Heart left ventricle (tissue), 16 donors: ENCODE measurements around the gene MYO5B. TPM values are rescaled to one million over a fixed set of nuclear protein-coding genes. Genes with fewer than 3 reads are reported as not detected.

Experiments
- ATAC-seq, 4 donors: fragments of 200-7000 bp; cut with Tn5 transposase; one replicate each; pipeline ENCODE4 v1.9.1; 2020 to 2022; ENCODE audit warnings: moderate library complexity in 4 of 4, mild to moderate bottlenecking in 3 of 4, moderate number of reproducible peaks in 1 of 4
- DNase-seq, 5 donors: peaks; one replicate each; pipeline ENCODE4 v3.0.0-alpha.2; 2020
- H3K27ac ChIP-seq, 12 donors: fragments of 200-600 bp; sonication (generic) in 4 of 12; one replicate each; pipeline versions ENCODE4 v1.5.0 to v1.8.0; 2016 to 2022; ENCODE audit warnings: mild to moderate bottlenecking in 2 of 12
- H3K27me3 ChIP-seq, 9 donors: fragments of 200-600 bp; sonication (generic) in 2 of 9; one replicate each; pipeline versions ENCODE4 v1.5.1 to v1.8.0; 2016 to 2022; ENCODE audit warnings: mild to moderate bottlenecking in 3 of 9
- H3K36me3 ChIP-seq, 9 donors: fragments of 200-600 bp; sonication (generic) in 2 of 9; one replicate each; pipeline versions ENCODE4 v1.5.0 to v1.8.0; 2018 to 2022; ENCODE audit warnings: mild to moderate bottlenecking in 2 of 9
- H3K4me1 ChIP-seq, 12 donors: fragments of 200-600 bp; sonication (generic) in 4 of 12; one replicate each; pipeline versions ENCODE4 v1.5.0 to v1.8.0; 2016 to 2022; ENCODE audit warnings: mild to moderate bottlenecking in 3 of 12
- H3K4me3 ChIP-seq, 12 donors: fragments of 200-600 bp; sonication (generic) in 4 of 12; one replicate each; pipeline versions ENCODE4 v1.5.0 to v1.8.0; 2017 to 2022; ENCODE audit warnings: mild to moderate bottlenecking in 9 of 12, moderate library complexity in 4 of 12
- H3K9me3 ChIP-seq, 12 donors: fragments of 200-600 bp; sonication (generic) in 4 of 12; one replicate each; pipeline versions ENCODE4 v1.5.0 to v1.8.0; 2016 to 2022; ENCODE audit warnings: mild to moderate bottlenecking in 1 of 12
- POLR2A ChIP-seq, 2 donors: fragments of 450-650 bp; IDR thresholded peaks; one replicate each; pipeline ENCODE4 v1.6.1; 2017; ENCODE audit warnings: antibody characterized with exemption in 2 of 2, mild to moderate bottlenecking in 2 of 2, moderate library complexity in 2 of 2
- WGBS, 4 donors: extraction: QIAGEN DNeasy Blood & Tissue Kit in 2 of 4; methylation state at CpG; one replicate each; pipeline versions ENCODE4 v1.1.5 to v1.1.7; 2013 to 2018; 5-methylcytosine and 5-hydroxymethylcytosine counted together
- intact Hi-C, 10 donors: fragments of 100-400 bp; cut with DNase I; formaldehyde crosslinking; loops; one replicate each; pipeline versions ENCODE4 v1.11.1 to v1.14.2; 2022
- polyA plus RNA-seq, 2 donors: library from polyadenylated mRNA; stranded (reverse); fragments of 200-250 nt; gene quantifications; one replicate each; pipeline ENCODE4 v1.2.3, GENCODE V29; 2013
- total RNA-seq, 9 donors: library from RNA; depleted of rRNA in 2 of 9; stranded (reverse); fragments of >200 nt in 2 of 9; fragmentation: NEBNext Ultra II Directional in 3 of 9; extraction: Animal tissue kit (Norgen Biotek cat#: 25700) in 3 of 9; gene quantifications; one replicate each; pipeline versions ENCODE4 v1.1.0 to v1.2.4, GENCODE V29; 2016 to 2023
- TF ChIP-seq, protein P1 (sequence below), 12 donors: fragments of 200-600 bp; sonication (generic) in 4 of 12; IDR thresholded peaks; one replicate each; pipeline versions ENCODE4 v1.5.0 to v1.8.0; 2018 to 2022; ENCODE audit warnings: antibody characterized with exemption in 12 of 12, mild to moderate bottlenecking in 5 of 12
- donor health status: ischemic (EF 13 %, LVEDD 7.1; RV severe dilation, severe dysfunction).
- donor health status: healthy with polysubstance abuse.
- donor health status: DM: no; HTN: yes; CAD: no.
- donor health status: DM: no; HTN: no; CAD: no.
- donor health status: ischemic (EF 25% LVEDD 6.9; RV normal size, moderate dysfunction).
- donor health status: ischemic (EF 25% LVEDD 5.7; RV mildly dilated, moderate dysfunction).
- donor health status: healthy.
- donor health status: DM: yes; HTN: yes; CAD: no.
- donor health status: ischemic (EF 35%, LVEDD 5.7; RV mildly dilated, moderate dysfunction).
- donor health status: nonischemic (EF 11% LVEDD 7.7; RV severe dilation, severe dysfunction).
- donor health status: DM: yes; HTN: yes; CAD: no.
- donor health status: PGD.
- donor health status: ischemic (EF 29% LVEDD 5.4; RV normal size, mild dysfunction).
- donor health status: nonischemic (EF 23%, LVEDD 6.1; RV moderate dilation, normal function).

The MYO5B gene
- total and polyA plus RNA-seq, 11 donors = 0.51 to 5.9 (median 1.4) TPM

DNA sequence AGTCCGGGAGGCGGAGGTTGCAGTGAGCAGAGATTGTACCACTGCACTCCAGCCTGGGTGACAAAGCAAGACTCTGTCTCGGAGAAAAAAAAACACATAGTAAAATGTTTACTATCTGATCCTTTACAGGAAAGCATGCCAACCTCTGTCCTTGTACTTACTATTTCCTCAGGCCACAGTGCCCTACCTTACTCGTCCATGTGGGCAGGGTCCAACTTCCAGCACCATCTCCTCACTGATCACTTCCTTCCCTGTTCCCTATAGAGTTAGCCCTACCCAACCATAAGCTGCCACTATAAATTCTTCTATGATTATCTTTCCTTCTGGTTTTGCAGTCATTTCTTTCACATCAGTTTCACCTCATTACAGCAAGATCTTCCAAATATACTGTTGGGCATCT, 136.2 kb downstream of the MYO5B start:
- H3K4me3 ChIP-seq = no peak overlapping the region
- intact Hi-C loops = loop anchor here in 1 of 10 donors (10.0 kb wide), 1 partner anchor 136 kb away; the partner anchor contains the start of gene MYO5B

DNA sequence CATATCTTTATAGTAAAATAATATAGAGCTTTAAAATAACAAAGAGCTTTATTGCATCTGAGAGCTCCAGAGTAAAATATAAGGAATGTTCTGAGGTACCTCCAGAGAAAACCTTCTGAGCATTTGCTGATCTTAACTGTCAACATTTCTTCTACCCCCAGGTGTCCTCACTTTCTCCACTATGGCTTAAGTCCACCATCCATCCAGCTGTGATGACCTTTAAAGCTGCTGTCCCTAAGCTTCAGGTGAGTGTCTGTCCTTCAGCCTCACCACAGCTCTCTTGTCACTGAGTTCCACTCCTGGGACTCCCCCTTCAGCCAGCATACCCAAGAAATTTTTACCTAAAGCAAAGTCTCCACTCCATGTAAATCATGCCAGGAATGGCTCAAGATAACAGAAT, 137.9 kb downstream of the MYO5B start:
- peaks cover 0 to 6% (median 0%) of the 10 kb centered on the region in 9 donors for H3K27me3 ChIP-seq
- H3K36me3 ChIP-seq = no peaks in the 10 kb centered on the region
- H3K9me3 ChIP-seq = no peaks in the 10 kb centered on the region
- H3K27ac ChIP-seq = no peak overlapping the region
- no peak for TF ChIP-seq POLR2A (IDR thresholded peaks at IDR 0.05)
- TF ChIP-seq, protein P1, sequence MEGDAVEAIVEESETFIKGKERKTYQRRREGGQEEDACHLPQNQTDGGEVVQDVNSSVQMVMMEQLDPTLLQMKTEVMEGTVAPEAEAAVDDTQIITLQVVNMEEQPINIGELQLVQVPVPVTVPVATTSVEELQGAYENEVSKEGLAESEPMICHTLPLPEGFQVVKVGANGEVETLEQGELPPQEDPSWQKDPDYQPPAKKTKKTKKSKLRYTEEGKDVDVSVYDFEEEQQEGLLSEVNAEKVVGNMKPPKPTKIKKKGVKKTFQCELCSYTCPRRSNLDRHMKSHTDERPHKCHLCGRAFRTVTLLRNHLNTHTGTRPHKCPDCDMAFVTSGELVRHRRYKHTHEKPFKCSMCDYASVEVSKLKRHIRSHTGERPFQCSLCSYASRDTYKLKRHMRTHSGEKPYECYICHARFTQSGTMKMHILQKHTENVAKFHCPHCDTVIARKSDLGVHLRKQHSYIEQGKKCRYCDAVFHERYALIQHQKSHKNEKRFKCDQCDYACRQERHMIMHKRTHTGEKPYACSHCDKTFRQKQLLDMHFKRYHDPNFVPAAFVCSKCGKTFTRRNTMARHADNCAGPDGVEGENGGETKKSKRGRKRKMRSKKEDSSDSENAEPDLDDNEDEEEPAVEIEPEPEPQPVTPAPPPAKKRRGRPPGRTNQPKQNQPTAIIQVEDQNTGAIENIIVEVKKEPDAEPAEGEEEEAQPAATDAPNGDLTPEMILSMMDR (IDR thresholded peaks at IDR 0.05) = no peak
- H3K4me3 ChIP-seq = no peak overlapping the region
- intact Hi-C loops = loop anchor here in 1 of 10 donors (10.0 kb wide), 1 partner anchor 138 kb away; the partner anchor contains the start of gene MYO5B
- DNase-seq = no peak
- ATAC-seq = no peak
- peaks cover 0 to 3% (median 0%) of the 10 kb centered on the region in 12 donors for H3K4me1 ChIP-seq

More for the DNA sequence above, 136.2 kb downstream of the MYO5B start:
- H3K36me3 ChIP-seq = no peaks in the 10 kb centered on the region
- H3K4me1 ChIP-seq = peaks cover 0 to 7% (median 0%) of the 10 kb centered on the region in 12 donors
- no peak for TF ChIP-seq POLR2A (IDR thresholded peaks at IDR 0.05)
- TF ChIP-seq, protein P1 (IDR thresholded peaks at IDR 0.05) = no peak
- H3K9me3 ChIP-seq = no peaks in the 10 kb centered on the region
- no peak for ATAC-seq
- peaks cover 0 to 6% (median 0%) of the 10 kb centered on the region in 9 donors for H3K27me3 ChIP-seq
- no peak overlapping the region for H3K27ac ChIP-seq
- WGBS, 4 donors = 78 to 83% (median 82%) methylated on average over 4 of the region's 4 CpGs
- no peak for DNase-seq

DNA sequence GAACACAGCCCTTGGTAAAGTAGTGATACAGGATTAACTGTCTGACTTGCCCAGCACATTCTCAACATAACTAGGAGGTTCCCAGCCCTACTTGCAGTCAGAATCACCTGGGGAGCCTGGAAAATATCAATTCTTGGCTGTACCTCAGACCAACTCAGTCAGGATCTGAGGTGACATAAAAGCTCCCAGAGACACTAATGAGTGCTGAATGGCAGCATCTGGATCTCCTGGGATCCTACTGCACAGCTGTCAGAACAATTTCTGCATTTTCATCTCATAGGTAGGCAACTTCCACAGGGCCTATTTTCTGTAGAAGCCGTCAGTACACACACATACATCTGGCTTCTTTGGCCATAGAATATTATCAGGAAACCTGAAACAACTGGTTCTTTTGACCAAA, 138.8 kb downstream of the MYO5B start:
- peaks cover 0 to 6% (median 0%) of the 10 kb centered on the region in 9 donors for H3K27me3 ChIP-seq
- H3K36me3 ChIP-seq = no peaks in the 10 kb centered on the region
- H3K4me3 ChIP-seq = no peak overlapping the region
- no peak for DNase-seq
- no peaks in the 10 kb centered on the region for H3K9me3 ChIP-seq
- H3K4me1 ChIP-seq = no peaks in the 10 kb centered on the region
- 90 to 100% (median 92%) methylated on average over 1 of the region's 1 CpG for WGBS, 4 donors
- no peak for TF ChIP-seq POLR2A (IDR thresholded peaks at IDR 0.05)
- TF ChIP-seq, protein P1 (IDR thresholded peaks at IDR 0.05) = no peak
- intact Hi-C loops = loop anchor here in 1 of 10 donors (10.0 kb wide), 1 partner anchor 139 kb away; the partner anchor contains the start of gene MYO5B
- H3K27ac ChIP-seq = no peak overlapping the region
- ATAC-seq = no peak

DNA sequence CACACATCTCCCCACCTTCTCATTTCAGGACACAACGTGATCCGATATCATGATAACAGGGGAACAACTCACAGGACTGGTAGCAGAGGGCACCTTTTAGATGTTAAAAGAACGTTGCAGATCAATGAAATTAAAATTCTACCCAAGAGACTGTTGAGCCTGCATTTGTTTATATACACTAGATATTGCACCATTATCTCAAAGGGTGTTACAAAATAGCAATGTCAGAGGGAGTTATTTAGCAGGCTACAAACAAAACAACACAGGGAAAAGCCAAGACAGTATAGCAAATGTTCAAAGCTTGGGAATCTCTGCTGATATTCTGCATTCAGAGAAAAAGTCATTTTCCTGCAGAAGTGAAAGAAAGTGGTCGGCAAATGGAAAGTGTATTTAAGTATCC, 139.5 kb downstream of the MYO5B start:
- WGBS, 4 donors = 71 to 79% (median 75%) methylated on average over 4 of the region's 4 CpGs
- no peak for TF ChIP-seq POLR2A (IDR thresholded peaks at IDR 0.05)
- TF ChIP-seq, protein P1 (IDR thresholded peaks at IDR 0.05) = no peak
- DNase-seq (no peak), ATAC-seq (no peak)
- no peaks in the 10 kb centered on the region for H3K4me1 ChIP-seq
- H3K4me3 ChIP-seq = no peak overlapping the region
- peaks cover 0 to 6% (median 0%) of the 10 kb centered on the region in 9 donors for H3K27me3 ChIP-seq
- no peaks in the 10 kb centered on the region for H3K36me3 ChIP-seq
- H3K27ac ChIP-seq = no peak overlapping the region
- no peaks in the 10 kb centered on the region for H3K9me3 ChIP-seq
- intact Hi-C loops = loop anchor here in 1 of 10 donors (10.0 kb wide), 1 partner anchor 139 kb away; the partner anchor contains the start of gene MYO5B
